ENCODE measurements around the gene ESR2. TPM values are rescaled to one million over a fixed set of nuclear protein-coding genes. Genes with fewer than 3 reads are reported as not detected.

Gene ESR2
- total RNA-seq, 1 experiment from 2014 or later: 0.47 TPM

- TF ChIP-seq CTCF (IDR thresholded peaks at IDR 0.05; ENCODE audit: unreplicated experiment): no peak
- BruUV-seq (replicated peaks): no TSS peak
- Mint-ChIP-seq H3K4me3 (ENCODE audit: unreplicated experiment) (no peak overlapping the region), H3K9me3 (ENCODE audit: unreplicated experiment) (no peaks in the 10 kb centered on the region), H3K27me3 (ENCODE audit: insufficient read depth, unreplicated experiment) (no peaks in the 10 kb centered on the region), H3K36me3 (ENCODE audit: insufficient read depth, unreplicated experiment) (peaks cover 99% of the 10 kb centered on the region), H3K27ac (ENCODE audit: low read depth, unreplicated experiment) (no peak overlapping the region), H3K4me1 (ENCODE audit: insufficient read depth, unreplicated experiment) (no peaks in the 10 kb centered on the region)
- intact Hi-C loops (cut with micrococcal nuclease): no loop called here
- ChIA-PET CTCF (no interaction called here), POLR2A (interaction anchor here (1.0 kb wide), 2 partner anchors 9 to 64 kb away, joined by 3 read pairs; no protein-coding TSS in a partner anchor)
- no peak for DNase-seq (ENCODE audit: unreplicated experiment)
Measured at GRCh38 chr14:64149921-64150320, 144.2 kb downstream of the ESR2 start.

GRCh38 chr14:64147126-64147790 lies 146.9 kb downstream of the ESR2 start:
- H3K9me3 Mint-ChIP-seq (ENCODE audit: unreplicated experiment): no peaks in the 10 kb centered on the region
- ChIA-PET POLR2A (interaction anchor here (1.0 to 2.3 kb wide), 2 partner anchors 15 to 33 kb away, joined by 3 to 7 read pairs; no protein-coding TSS in a partner anchor), CTCF (no interaction called here)
- no peak overlapping the region for H3K4me3 Mint-ChIP-seq (ENCODE audit: unreplicated experiment)
- no peaks in the 10 kb centered on the region for H3K4me1 Mint-ChIP-seq (ENCODE audit: insufficient read depth, unreplicated experiment)
- peaks cover 100% of the 10 kb centered on the region for H3K36me3 Mint-ChIP-seq (ENCODE audit: insufficient read depth, unreplicated experiment)
- H3K27ac Mint-ChIP-seq (ENCODE audit: low read depth, unreplicated experiment): no peak overlapping the region
- H3K27me3 Mint-ChIP-seq (ENCODE audit: insufficient read depth, unreplicated experiment): no peaks in the 10 kb centered on the region
- TF ChIP-seq CTCF (IDR thresholded peaks at IDR 0.05; ENCODE audit: unreplicated experiment): no peak
- no TSS peak for BruUV-seq (replicated peaks)
- intact Hi-C loops (cut with micrococcal nuclease): no loop called here
- no peak for DNase-seq (ENCODE audit: unreplicated experiment)

- DNase-seq (ENCODE audit: unreplicated experiment): no peak
- ChIA-PET CTCF (interaction anchor here (0.6 to 1.7 kb wide), 5 partner anchors 14 to 403 kb away, joined by 3 to 6 read pairs (median 4); no protein-coding TSS in a partner anchor), POLR2A (interaction anchor here (0.5 to 1.8 kb wide), 3 partner anchors 15 to 77 kb away, joined by 3 to 5 read pairs (median 4); no protein-coding TSS in a partner anchor)
- H3K4me1 Mint-ChIP-seq (ENCODE audit: insufficient read depth, unreplicated experiment): no peaks in the 10 kb centered on the region
- no peak overlapping the region for H3K4me3 Mint-ChIP-seq (ENCODE audit: unreplicated experiment)
- intact Hi-C loops (cut with micrococcal nuclease): no loop called here
- H3K36me3 Mint-ChIP-seq (ENCODE audit: insufficient read depth, unreplicated experiment): peaks cover 94% of the 10 kb centered on the region
- TF ChIP-seq CTCF (IDR thresholded peaks at IDR 0.05; ENCODE audit: unreplicated experiment): no peak
- BruUV-seq (replicated peaks): no TSS peak
- H3K27ac Mint-ChIP-seq (ENCODE audit: low read depth, unreplicated experiment): peak overlapping the region; percentile 14
- no peaks in the 10 kb centered on the region for H3K9me3 Mint-ChIP-seq (ENCODE audit: unreplicated experiment)
- no peaks in the 10 kb centered on the region for H3K27me3 Mint-ChIP-seq (ENCODE audit: insufficient read depth, unreplicated experiment)
Measured at GRCh38 chr14:64137657-64138290, 156.4 kb downstream of the ESR2 start.

- ChIA-PET POLR2A (interaction anchor here (0.7 to 1.1 kb wide), 4 partner anchors 16 to 73 kb away, joined by 3 to 4 read pairs (median 4); no protein-coding TSS in a partner anchor), CTCF (interaction anchor here (1.4 kb wide), 1 partner anchor 86 kb away, joined by 3 read pairs; no protein-coding TSS in a partner anchor)
- Mint-ChIP-seq H3K36me3 (ENCODE audit: insufficient read depth, unreplicated experiment) (peaks cover 100% of the 10 kb centered on the region), H3K9me3 (ENCODE audit: unreplicated experiment) (no peaks in the 10 kb centered on the region), H3K4me3 (ENCODE audit: unreplicated experiment) (no peak overlapping the region), H3K4me1 (ENCODE audit: insufficient read depth, unreplicated experiment) (no peaks in the 10 kb centered on the region), H3K27me3 (ENCODE audit: insufficient read depth, unreplicated experiment) (no peaks in the 10 kb centered on the region), H3K27ac (ENCODE audit: low read depth, unreplicated experiment) (no peak overlapping the region)
- intact Hi-C loops (cut with micrococcal nuclease): no loop called here
- no TSS peak for BruUV-seq (replicated peaks)
- no peak for DNase-seq (ENCODE audit: unreplicated experiment)
- TF ChIP-seq CTCF (IDR thresholded peaks at IDR 0.05; ENCODE audit: unreplicated experiment): no peak
Measured at GRCh38 chr14:64126548-64126947, 167.6 kb downstream of the ESR2 start.
